GM19239 (cell line): ENCODE measurements around the gene EIF1B.
"Not testable (repeated sequence)": the region's sequence is repeated elsewhere in the genome, so short reads cannot be mapped to it uniquely, and the experiment has no call there.

ENCODE experiments used
- DNase-seq: peaks from one replicate; pipeline ENCODE4 v3.0.0; 2011; ENCODE audit warnings: low spot score; ENCODE audit not compliant: insufficient read length
- FAIRE-seq: peaks from 2 replicates; lab custom pipeline; 2011; peaks lifted over from hg19 to GRCh38; lab: Jason Lieb, UNC

The EIF1B gene

DNA sequence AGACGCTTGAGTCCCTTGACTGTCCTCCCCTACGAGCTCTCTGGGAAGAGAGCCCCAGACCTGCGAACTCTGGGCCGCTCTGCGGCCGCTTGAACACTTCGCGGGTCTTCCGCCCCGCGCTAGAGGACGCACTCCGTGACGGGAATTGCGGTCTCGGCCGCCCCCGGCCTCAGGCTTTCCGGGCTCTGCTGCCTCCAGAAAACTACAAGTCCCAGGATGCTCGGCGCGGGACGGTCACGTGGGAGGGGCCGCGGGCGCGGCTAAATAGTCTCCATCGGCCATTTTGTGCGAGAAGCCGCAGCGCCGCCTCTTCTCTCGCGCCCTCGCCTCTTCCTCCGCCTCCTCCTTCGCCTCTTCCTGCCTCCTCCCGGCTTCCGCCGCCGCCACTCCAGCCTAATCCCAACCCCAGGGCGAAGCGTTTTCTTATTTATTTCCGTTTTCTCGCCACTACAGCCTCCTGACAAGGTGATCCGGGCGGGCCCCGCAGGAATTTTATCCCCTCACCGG is at the start of gene EIF1B:
EIF1B (plus strand) TSS at position 290 of the 507 bp plus-strand sequence. CDS start 235 bp downstream, outside the sequence.
- peak; percentile 84 for DNase-seq
- peak; percentile 78 for FAIRE-seq

DNA sequence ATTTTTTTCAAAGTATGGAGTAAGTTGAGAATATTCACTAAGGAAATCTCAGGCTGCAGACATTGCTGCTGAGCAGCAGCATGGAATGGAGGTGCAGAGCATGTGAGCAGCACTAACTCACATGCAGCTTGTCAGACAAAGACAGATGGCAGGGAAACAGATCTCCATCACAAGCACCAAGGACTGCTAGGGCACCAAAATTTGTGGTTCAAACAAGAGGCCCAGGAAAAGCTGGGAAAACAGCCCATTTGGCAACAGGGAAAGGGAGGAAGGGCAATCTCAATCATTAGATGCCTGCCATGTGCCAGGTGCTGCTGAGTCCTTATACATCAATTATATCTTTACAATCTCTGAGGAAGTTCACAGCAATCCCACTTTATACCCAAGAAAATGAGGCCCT is 47.2 kb upstream of the EIF1B start:
- no peak for FAIRE-seq
- no peak for DNase-seq

GRCh38 chr3:40264451-40264850 is 45.1 kb upstream of the EIF1B start:
- DNase-seq (no peak), FAIRE-seq (no peak)

GRCh38 chr3:40265181-40265580 is 44.3 kb upstream of the EIF1B start:
- DNase-seq (no peak), FAIRE-seq (no peak)

- FAIRE-seq, result no peak
- DNase-seq, result no peak
Observed at GRCh38 chr3:40267937-40268724, 41.4 kb upstream of the EIF1B start.

DNA sequence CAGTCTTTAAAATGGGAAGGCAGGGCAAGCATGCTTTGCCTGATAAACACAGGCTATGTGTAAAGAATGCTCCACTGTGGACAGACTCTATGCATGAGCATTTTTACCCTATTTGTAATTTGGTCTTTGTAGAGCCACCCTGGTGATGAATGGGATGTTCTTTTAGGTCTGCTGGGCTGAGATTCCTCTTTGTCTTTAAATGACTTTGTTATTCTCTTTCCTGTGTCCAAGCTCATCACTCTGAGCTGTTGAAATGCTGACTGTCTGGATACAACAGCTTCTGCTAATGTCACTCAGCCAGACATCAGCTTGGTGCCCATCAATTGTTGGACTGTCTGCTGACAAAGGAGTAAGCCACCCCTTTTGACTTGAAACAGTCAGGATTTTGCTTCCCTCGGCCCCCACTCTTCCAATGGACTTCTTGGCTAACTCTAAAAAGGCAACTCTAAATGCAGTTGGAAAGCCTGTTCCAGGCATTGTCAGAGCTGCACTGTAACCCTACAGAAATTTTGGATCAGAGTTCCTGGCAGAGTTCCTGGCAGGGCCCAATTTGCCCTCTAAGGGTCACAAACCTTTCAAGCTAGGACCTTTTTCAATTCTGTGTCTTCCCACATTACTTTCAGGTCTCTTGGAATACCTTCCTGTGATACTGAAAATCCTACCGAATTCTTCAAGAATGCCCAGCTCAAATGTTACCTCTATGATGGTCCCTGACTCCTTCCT is 40.5 kb upstream of the EIF1B start:
- DNase-seq (no peak), FAIRE-seq (no peak)

GRCh38 chr3:40278791-40279190 is 30.7 kb upstream of the EIF1B start:
- DNase-seq, result no peak
- FAIRE-seq, result no peak

DNA sequence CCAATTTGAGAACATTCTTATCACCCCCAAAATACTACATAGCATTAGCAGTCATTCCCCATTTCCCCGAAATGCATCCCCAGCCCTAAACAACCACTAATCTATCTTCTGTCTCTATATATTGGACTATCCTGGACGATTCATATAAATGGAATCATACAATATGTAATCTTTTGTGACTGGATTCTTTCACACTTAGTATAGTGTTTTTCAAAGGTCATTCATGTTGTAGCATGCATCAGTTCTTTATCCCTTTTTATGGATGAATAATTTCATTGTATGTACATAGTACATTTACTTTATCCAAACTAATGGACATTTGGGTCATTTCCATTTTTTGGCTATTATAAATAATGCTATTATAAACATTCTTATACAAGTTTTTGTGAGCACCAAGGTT is 27.5 kb upstream of the EIF1B start:
- DNase-seq, result no peak
- FAIRE-seq, result no peak

DNA sequence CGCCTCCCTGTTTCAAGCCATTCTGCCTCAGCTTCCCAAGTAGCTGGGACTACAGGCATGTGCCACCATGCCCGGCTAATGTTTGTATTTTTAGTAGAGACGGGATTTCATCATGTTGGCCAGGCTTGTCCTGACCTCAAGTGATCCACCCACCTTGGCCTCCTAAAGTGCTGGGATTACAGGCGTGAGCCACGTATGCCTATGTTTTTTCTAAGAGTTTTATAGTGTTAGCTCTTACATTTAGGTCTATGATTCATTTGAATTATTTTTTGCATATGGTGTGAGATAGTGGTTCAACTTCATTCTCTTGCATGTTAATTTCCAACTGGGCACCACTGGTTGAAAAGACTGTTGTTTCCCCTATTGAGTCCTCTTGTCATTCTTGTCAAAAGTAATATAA is 26.4 kb upstream of the EIF1B start:
- not testable (repeated sequence) for FAIRE-seq, DNase-seq

- DNase-seq, result no peak
- FAIRE-seq, result no peak
Observed at GRCh38 chr3:40287248-40287647, 22.3 kb upstream of the EIF1B start.

- DNase-seq (no peak), FAIRE-seq (no peak)
Observed at GRCh38 chr3:40290396-40290795, 19.1 kb upstream of the EIF1B start.

- FAIRE-seq (no peak), DNase-seq (no peak)
Observed at GRCh38 chr3:40291471-40291870, 18.0 kb upstream of the EIF1B start.

DNA sequence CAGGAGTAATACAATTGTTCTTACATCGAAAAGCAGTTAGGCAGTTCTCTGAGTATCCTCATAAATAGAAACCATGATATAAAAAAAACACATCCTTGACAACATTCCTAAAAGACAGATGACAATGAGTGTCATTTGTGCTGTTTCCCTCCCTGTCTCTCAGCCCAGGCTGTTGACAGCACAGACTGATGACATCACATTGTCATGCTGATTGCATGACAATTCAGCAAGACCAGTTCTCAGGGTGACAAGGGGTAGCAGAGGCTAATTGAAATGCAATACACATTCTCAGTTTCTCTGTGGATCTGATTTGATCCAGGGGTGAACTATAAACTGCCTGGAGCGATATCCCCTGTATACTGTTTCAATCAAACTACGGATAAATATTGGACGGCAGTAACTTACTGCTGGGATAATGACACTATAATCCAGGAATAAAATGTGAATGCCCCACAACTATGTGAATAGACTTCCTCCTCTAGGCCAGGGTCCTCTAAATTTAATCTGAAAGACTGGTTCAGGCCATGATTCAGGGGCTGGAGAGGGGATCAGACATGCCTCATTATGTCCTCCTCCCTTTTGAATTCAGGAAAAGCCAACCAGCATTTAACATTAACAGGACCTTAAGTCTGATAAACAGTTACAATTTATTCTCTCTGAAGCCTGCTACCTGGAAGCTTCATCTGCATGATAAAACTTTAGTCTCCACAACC is 16.7 kb upstream of the EIF1B start:
- no peak for FAIRE-seq

DNA sequence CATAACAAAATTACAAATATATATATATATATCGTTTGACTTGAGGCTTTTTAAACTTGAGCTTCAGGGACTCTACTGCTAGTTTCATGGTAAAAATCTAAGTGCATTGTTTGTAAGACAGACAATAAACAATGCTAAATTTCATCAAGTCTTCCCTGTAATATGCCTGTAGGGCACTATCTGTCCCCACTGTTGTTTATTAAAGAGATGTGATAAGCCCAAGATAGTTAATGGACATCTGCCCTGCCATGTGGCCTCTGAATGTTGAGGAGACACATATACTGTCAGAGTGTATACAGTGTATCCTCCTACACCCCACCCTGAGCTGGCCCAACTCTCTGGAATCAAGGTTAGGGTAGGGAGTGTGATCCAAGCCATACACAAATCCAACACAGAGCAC is 15.1 kb upstream of the EIF1B start:
- DNase-seq (no peak), FAIRE-seq (no peak)

More for the DNA sequence above, 16.7 kb upstream of the EIF1B start:
- DNase-seq, result no peak

DNA sequence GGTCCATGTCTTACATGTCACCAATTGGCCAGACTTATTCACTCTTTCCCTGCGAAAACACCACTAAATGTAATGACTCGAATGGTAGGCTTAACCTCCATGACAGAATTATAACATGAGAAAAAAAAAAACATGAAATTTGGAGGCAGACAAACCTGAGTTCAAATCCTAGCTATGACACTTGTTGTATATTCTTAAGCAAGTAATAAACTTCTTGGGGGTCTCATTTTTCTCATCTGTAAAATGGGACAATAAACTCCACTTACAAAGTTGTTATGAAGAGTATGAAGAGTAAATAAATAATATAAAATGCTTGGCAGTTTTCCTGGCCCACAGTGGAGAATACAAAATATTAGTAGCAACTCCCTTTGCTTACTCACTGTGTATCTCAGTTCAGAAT is 11.4 kb upstream of the EIF1B start:
- DNase-seq (no peak), FAIRE-seq (no peak)

- FAIRE-seq (no peak), DNase-seq (no peak)
Observed at GRCh38 chr3:40299130-40299720, 10.3 kb upstream of the EIF1B start.

GRCh38 chr3:40299721-40300335 is 9.7 kb upstream of the EIF1B start:
- no peak for DNase-seq
- FAIRE-seq, result no peak

DNA sequence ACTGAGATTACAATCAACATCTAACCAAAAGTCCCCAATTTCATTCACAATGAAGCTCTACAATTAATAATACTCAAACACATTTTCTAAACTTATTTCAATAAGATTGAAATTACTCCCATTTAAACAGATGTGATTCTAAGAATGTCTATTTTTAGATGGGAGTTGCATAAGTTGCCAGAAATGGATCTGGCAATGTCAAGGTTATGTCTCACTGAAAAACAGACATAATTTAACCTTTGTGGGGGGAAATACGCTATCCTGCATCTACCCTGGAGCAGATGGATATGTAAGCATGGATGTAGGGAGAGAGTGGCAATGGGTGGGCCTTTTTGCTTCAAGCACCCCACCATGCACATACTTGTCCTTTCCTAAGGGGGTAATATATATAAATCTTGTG is 6.7 kb upstream of the EIF1B start:
- FAIRE-seq (no peak), DNase-seq (no peak)

- DNase-seq (no peak), FAIRE-seq (no peak)
Observed at GRCh38 chr3:40304352-40304751, 5.2 kb upstream of the EIF1B start.

DNA sequence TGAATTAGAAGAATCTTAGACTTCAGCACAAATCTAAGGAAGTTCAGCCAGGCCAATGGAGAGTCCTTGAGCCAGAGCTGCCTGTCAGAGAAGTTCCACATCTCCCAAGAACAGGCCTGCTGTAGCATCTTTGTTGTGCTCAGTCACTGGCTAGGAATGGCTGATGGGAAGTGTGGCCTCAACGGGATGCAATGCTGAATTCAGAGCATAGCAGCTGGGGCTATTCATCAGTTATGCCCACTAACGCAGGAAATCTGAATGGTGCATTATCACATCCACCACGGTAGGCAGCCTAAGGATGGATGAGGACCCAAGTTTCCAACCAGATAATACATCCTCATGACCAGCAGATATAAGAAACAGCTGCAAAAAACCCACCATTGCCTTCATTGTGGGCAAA is 3.2 kb upstream of the EIF1B start:
- DNase-seq, result no peak

More for the DNA sequence above, 3.2 kb upstream of the EIF1B start:
- FAIRE-seq, result no peak
